ENCODE results near the gene SPINK6. TPM values are rescaled to one million over a fixed set of nuclear protein-coding genes. Genes with fewer than 3 reads are reported as not detected.

SPINK6 gene
- total RNA-seq, 1 donor from 2014 or later, result not detected

- Histone ChIP-seq H3K36me3 (ENCODE audit: control insufficient read depth in 3 of 3, insufficient read depth in 3 of 3, low read length in 3 of 3) (no peaks in the 10 kb centered on the region), H3K4me1 (ENCODE audit: control insufficient read depth in 3 of 3, insufficient read depth in 3 of 3, low read length in 3 of 3) (no peaks in the 10 kb centered on the region), H3K27me3 (ENCODE audit: control insufficient read depth in 3 of 3, insufficient read depth in 3 of 3, low read length in 3 of 3) (no peaks in the 10 kb centered on the region), H3K9ac (ENCODE audit: low read depth in 1 of 3, low read length in 3 of 3) (no peak overlapping the region), H3K4me3 (ENCODE audit: low read length in 3 of 3) (no peak overlapping the region), H3K9me3 (ENCODE audit: control insufficient read depth in 3 of 3, low read length in 3 of 3) (no peaks in the 10 kb centered on the region), H3K27ac (ENCODE audit: low read depth, low read length) (no peak overlapping the region)
Measured at GRCh38 chr5:148186248-148187003, 16.4 kb upstream of the SPINK6 start.

GRCh38 chr5:148191010-148191409, 11.8 kb upstream of the SPINK6 start:
- Histone ChIP-seq H3K9me3 (ENCODE audit: control insufficient read depth in 3 of 3, low read length in 3 of 3) (no peaks in the 10 kb centered on the region), H3K9ac (ENCODE audit: low read depth in 1 of 3, low read length in 3 of 3) (no peak overlapping the region), H3K36me3 (ENCODE audit: control insufficient read depth in 3 of 3, insufficient read depth in 3 of 3, low read length in 3 of 3) (no peaks in the 10 kb centered on the region), H3K4me3 (ENCODE audit: low read length in 3 of 3) (no peak overlapping the region), H3K27ac (ENCODE audit: low read depth, low read length) (no peak overlapping the region), H3K27me3 (ENCODE audit: control insufficient read depth in 3 of 3, insufficient read depth in 3 of 3, low read length in 3 of 3) (no peaks in the 10 kb centered on the region), H3K4me1 (ENCODE audit: control insufficient read depth in 3 of 3, insufficient read depth in 3 of 3, low read length in 3 of 3) (no peaks in the 10 kb centered on the region)

- Histone ChIP-seq H3K36me3 (ENCODE audit: control insufficient read depth in 3 of 3, insufficient read depth in 3 of 3, low read length in 3 of 3) (no peaks in the 10 kb centered on the region), H3K9me3 (ENCODE audit: control insufficient read depth in 3 of 3, low read length in 3 of 3) (no peaks in the 10 kb centered on the region), H3K9ac (ENCODE audit: low read depth in 1 of 3, low read length in 3 of 3) (no peak overlapping the region), H3K27me3 (ENCODE audit: control insufficient read depth in 3 of 3, insufficient read depth in 3 of 3, low read length in 3 of 3) (no peaks in the 10 kb centered on the region), H3K27ac (ENCODE audit: low read depth, low read length) (no peak overlapping the region), H3K4me3 (ENCODE audit: low read length in 3 of 3) (no peak overlapping the region), H3K4me1 (ENCODE audit: control insufficient read depth in 3 of 3, insufficient read depth in 3 of 3, low read length in 3 of 3) (no peaks in the 10 kb centered on the region)
Measured at GRCh38 chr5:148193202-148193601, 9.6 kb upstream of the SPINK6 start.

GRCh38 chr5:148201151-148201550, 1.7 kb upstream of the SPINK6 start:
- no peaks in the 10 kb centered on the region for H3K9me3 ChIP-seq (ENCODE audit: control insufficient read depth in 3 of 3, low read length in 3 of 3)

GRCh38 chr5:148205044-148205806, 2.4 kb downstream of the SPINK6 start:
- Histone ChIP-seq H3K4me1 (ENCODE audit: control insufficient read depth in 3 of 3, insufficient read depth in 3 of 3, low read length in 3 of 3) (no peaks in the 10 kb centered on the region), H3K9ac (ENCODE audit: low read depth in 1 of 3, low read length in 3 of 3) (no peak overlapping the region), H3K4me3 (ENCODE audit: low read length in 3 of 3) (no peak overlapping the region), H3K27me3 (ENCODE audit: control insufficient read depth in 3 of 3, insufficient read depth in 3 of 3, low read length in 3 of 3) (no peaks in the 10 kb centered on the region), H3K36me3 (ENCODE audit: control insufficient read depth in 3 of 3, insufficient read depth in 3 of 3, low read length in 3 of 3) (no peaks in the 10 kb centered on the region), H3K9me3 (ENCODE audit: control insufficient read depth in 3 of 3, low read length in 3 of 3) (no peaks in the 10 kb centered on the region), H3K27ac (ENCODE audit: low read depth, low read length) (no peak overlapping the region)

More at GRCh38 chr5:148201151-148201550, 1.7 kb upstream of the SPINK6 start:
- no peak overlapping the region for H3K27ac ChIP-seq (ENCODE audit: low read depth, low read length)
- no peak overlapping the region for H3K4me3 ChIP-seq (ENCODE audit: low read length in 3 of 3)
- no peaks in the 10 kb centered on the region for H3K4me1 ChIP-seq (ENCODE audit: control insufficient read depth in 3 of 3, insufficient read depth in 3 of 3, low read length in 3 of 3)
- H3K27me3 ChIP-seq (ENCODE audit: control insufficient read depth in 3 of 3, insufficient read depth in 3 of 3, low read length in 3 of 3), result no peaks in the 10 kb centered on the region
- no peaks in the 10 kb centered on the region for H3K36me3 ChIP-seq (ENCODE audit: control insufficient read depth in 3 of 3, insufficient read depth in 3 of 3, low read length in 3 of 3)
- H3K9ac ChIP-seq (ENCODE audit: low read depth in 1 of 3, low read length in 3 of 3), result no peak overlapping the region

- no peak overlapping the region for H3K4me3 ChIP-seq (ENCODE audit: low read length in 3 of 3)
- H3K36me3 ChIP-seq (ENCODE audit: control insufficient read depth in 3 of 3, insufficient read depth in 3 of 3, low read length in 3 of 3), result no peaks in the 10 kb centered on the region
- H3K27ac ChIP-seq (ENCODE audit: low read depth, low read length), result no peak overlapping the region
- H3K27me3 ChIP-seq (ENCODE audit: control insufficient read depth in 3 of 3, insufficient read depth in 3 of 3, low read length in 3 of 3), result no peaks in the 10 kb centered on the region
- no peaks in the 10 kb centered on the region for H3K9me3 ChIP-seq (ENCODE audit: control insufficient read depth in 3 of 3, low read length in 3 of 3)
- H3K9ac ChIP-seq (ENCODE audit: low read depth in 1 of 3, low read length in 3 of 3), result no peak overlapping the region
- H3K4me1 ChIP-seq (ENCODE audit: control insufficient read depth in 3 of 3, insufficient read depth in 3 of 3, low read length in 3 of 3), result no peaks in the 10 kb centered on the region
Measured at GRCh38 chr5:148205865-148206264, 3.0 kb downstream of the SPINK6 start.

GRCh38 chr5:148206620-148207019, 3.8 kb downstream of the SPINK6 start:
- H3K9ac ChIP-seq (ENCODE audit: low read depth in 1 of 3, low read length in 3 of 3), result no peak overlapping the region
- no peaks in the 10 kb centered on the region for H3K36me3 ChIP-seq (ENCODE audit: control insufficient read depth in 3 of 3, insufficient read depth in 3 of 3, low read length in 3 of 3)
- H3K4me1 ChIP-seq (ENCODE audit: control insufficient read depth in 3 of 3, insufficient read depth in 3 of 3, low read length in 3 of 3), result no peaks in the 10 kb centered on the region
- no peak overlapping the region for H3K27ac ChIP-seq (ENCODE audit: low read depth, low read length)
- H3K27me3 ChIP-seq (ENCODE audit: control insufficient read depth in 3 of 3, insufficient read depth in 3 of 3, low read length in 3 of 3), result no peaks in the 10 kb centered on the region
- no peak overlapping the region for H3K4me3 ChIP-seq (ENCODE audit: low read length in 3 of 3)
- no peaks in the 10 kb centered on the region for H3K9me3 ChIP-seq (ENCODE audit: control insufficient read depth in 3 of 3, low read length in 3 of 3)

GRCh38 chr5:148208226-148208625, 5.4 kb downstream of the SPINK6 start:
- Histone ChIP-seq H3K36me3 (ENCODE audit: control insufficient read depth in 3 of 3, insufficient read depth in 3 of 3, low read length in 3 of 3) (no peaks in the 10 kb centered on the region), H3K4me1 (ENCODE audit: control insufficient read depth in 3 of 3, insufficient read depth in 3 of 3, low read length in 3 of 3) (no peaks in the 10 kb centered on the region), H3K27me3 (ENCODE audit: control insufficient read depth in 3 of 3, insufficient read depth in 3 of 3, low read length in 3 of 3) (no peaks in the 10 kb centered on the region), H3K27ac (ENCODE audit: low read depth, low read length) (no peak overlapping the region), H3K9ac (ENCODE audit: low read depth in 1 of 3, low read length in 3 of 3) (no peak overlapping the region), H3K4me3 (ENCODE audit: low read length in 3 of 3) (no peak overlapping the region), H3K9me3 (ENCODE audit: control insufficient read depth in 3 of 3, low read length in 3 of 3) (no peaks in the 10 kb centered on the region)

GRCh38 chr5:148209151-148209770, 6.4 kb downstream of the SPINK6 start:
- H3K4me3 ChIP-seq (ENCODE audit: low read length in 3 of 3), result no peak overlapping the region
- no peak overlapping the region for H3K9ac ChIP-seq (ENCODE audit: low read depth in 1 of 3, low read length in 3 of 3)
- no peaks in the 10 kb centered on the region for H3K4me1 ChIP-seq (ENCODE audit: control insufficient read depth in 3 of 3, insufficient read depth in 3 of 3, low read length in 3 of 3)
- H3K9me3 ChIP-seq (ENCODE audit: control insufficient read depth in 3 of 3, low read length in 3 of 3), result peaks cover 0 to 2% (median 0%) of the 10 kb centered on the region in 3 donors
- H3K36me3 ChIP-seq (ENCODE audit: control insufficient read depth in 3 of 3, insufficient read depth in 3 of 3, low read length in 3 of 3), result no peaks in the 10 kb centered on the region
- no peaks in the 10 kb centered on the region for H3K27me3 ChIP-seq (ENCODE audit: control insufficient read depth in 3 of 3, insufficient read depth in 3 of 3, low read length in 3 of 3)
- no peak overlapping the region for H3K27ac ChIP-seq (ENCODE audit: low read depth, low read length)

GRCh38 chr5:148214665-148215185, 11.9 kb downstream of the SPINK6 start:
- H3K4me3 ChIP-seq (ENCODE audit: low read length in 3 of 3), result no peak overlapping the region
- no peaks in the 10 kb centered on the region for H3K27me3 ChIP-seq (ENCODE audit: control insufficient read depth in 3 of 3, insufficient read depth in 3 of 3, low read length in 3 of 3)
- H3K27ac ChIP-seq (ENCODE audit: low read depth, low read length), result no peak overlapping the region
- no peak overlapping the region for H3K9ac ChIP-seq (ENCODE audit: low read depth in 1 of 3, low read length in 3 of 3)
- H3K4me1 ChIP-seq (ENCODE audit: control insufficient read depth in 3 of 3, insufficient read depth in 3 of 3, low read length in 3 of 3), result no peaks in the 10 kb centered on the region
- peaks cover 0 to 2% (median 0%) of the 10 kb centered on the region in 3 donors for H3K9me3 ChIP-seq (ENCODE audit: control insufficient read depth in 3 of 3, low read length in 3 of 3)
- H3K36me3 ChIP-seq (ENCODE audit: control insufficient read depth in 3 of 3, insufficient read depth in 3 of 3, low read length in 3 of 3), result no peaks in the 10 kb centered on the region
